ENCODE measurements around the gene DNAJC10. TPM values are rescaled to one million over a fixed set of nuclear protein-coding genes. Genes with fewer than 3 reads are reported as not detected.
"Not testable (repeated sequence)": the region's sequence is repeated elsewhere in the genome, so short reads cannot be mapped to it uniquely, and the experiment has no call there.

DNAJC10 gene
- total and polyA plus RNA-seq, 5 donors from 2014 or later, result 32.9 to 52.5 (median 47.4) TPM

GRCh38 chr2:182685559-182685958 is 30.5 kb upstream of the DNAJC10 start:
- H3K27ac ChIP-seq (ENCODE audit: insufficient read depth, low read length, poor library complexity, severe bottlenecking), result no peak overlapping the region
- Mint-ChIP-seq H3K4me1 (peaks cover 0 to 2% (median 0%) of the 10 kb centered on the region in 4 donors), H3K4me3 (no peak overlapping the region), H3K27me3 (peaks cover 18% of the 10 kb centered on the region), H3K36me3 (no peaks in the 10 kb centered on the region), H3K27ac (no peak overlapping the region), H3K9me3 (peaks cover 0 to 2% (median 0%) of the 10 kb centered on the region in 7 donors)
- no peaks in the 10 kb centered on the region for H3K9me3 ChIP-seq (ENCODE audit: control insufficient read depth in 2 of 2, low read length in 2 of 2)
- H3K27me3 ChIP-seq (ENCODE audit: control insufficient read depth, insufficient read depth, low read length), result no peaks in the 10 kb centered on the region
- H3K36me3 ChIP-seq (ENCODE audit: control insufficient read depth, insufficient read depth, low read length), result no peaks in the 10 kb centered on the region
- ATAC-seq (ENCODE audit: low read depth in 2 of 2) (no peak), DNase-seq (no peak)
- H3K4me1 ChIP-seq (ENCODE audit: control insufficient read depth, insufficient read depth, low read length, poor library complexity, severe bottlenecking), result no peaks in the 10 kb centered on the region
- no peak overlapping the region for H3K4me3 ChIP-seq (ENCODE audit: low read depth, low read length)

- H3K4me1 ChIP-seq (ENCODE audit: control insufficient read depth, insufficient read depth, low read length, poor library complexity, severe bottlenecking); H3K9me3 Mint-ChIP-seq; H3K9me3 ChIP-seq (ENCODE audit: control insufficient read depth in 2 of 2, low read length in 2 of 2); ATAC-seq (ENCODE audit: low read depth in 2 of 2); H3K4me3 Mint-ChIP-seq; H3K36me3 ChIP-seq (ENCODE audit: control insufficient read depth, insufficient read depth, low read length); H3K27ac ChIP-seq (ENCODE audit: insufficient read depth, low read length, poor library complexity, severe bottlenecking); H3K27ac Mint-ChIP-seq; H3K4me3 ChIP-seq (ENCODE audit: low read depth, low read length); H3K36me3 Mint-ChIP-seq; DNase-seq; H3K4me1 Mint-ChIP-seq; H3K27me3 ChIP-seq (ENCODE audit: control insufficient read depth, insufficient read depth, low read length): not testable (repeated sequence)
- H3K27me3 Mint-ChIP-seq, result peaks cover 12% of the 10 kb centered on the region
These were observed 29.3 kb upstream of the DNAJC10 start for GRCh38 chr2:182686763-182687162.

- no peak overlapping the region for H3K4me3 Mint-ChIP-seq
- H3K4me1 ChIP-seq (ENCODE audit: control insufficient read depth, insufficient read depth, low read length, poor library complexity, severe bottlenecking), result no peaks in the 10 kb centered on the region
- no peak overlapping the region for H3K27ac Mint-ChIP-seq
- no peaks in the 10 kb centered on the region for H3K27me3 ChIP-seq (ENCODE audit: control insufficient read depth, insufficient read depth, low read length)
- no peaks in the 10 kb centered on the region for H3K4me1 Mint-ChIP-seq
- no peaks in the 10 kb centered on the region for H3K36me3 Mint-ChIP-seq
- H3K27ac ChIP-seq (ENCODE audit: insufficient read depth, low read length, poor library complexity, severe bottlenecking), result no peak overlapping the region
- no peaks in the 10 kb centered on the region for H3K9me3 ChIP-seq (ENCODE audit: control insufficient read depth in 2 of 2, low read length in 2 of 2)
- no peaks in the 10 kb centered on the region for H3K36me3 ChIP-seq (ENCODE audit: control insufficient read depth, insufficient read depth, low read length)
- peaks cover 0 to 6% (median 0%) of the 10 kb centered on the region in 7 donors for H3K9me3 Mint-ChIP-seq
- H3K27me3 Mint-ChIP-seq, result peaks cover 15% of the 10 kb centered on the region
- DNase-seq (no peak), ATAC-seq (ENCODE audit: low read depth in 2 of 2) (no peak)
- no peak overlapping the region for H3K4me3 ChIP-seq (ENCODE audit: low read depth, low read length)
These were observed 21.9 kb upstream of the DNAJC10 start for GRCh38 chr2:182694189-182694588.

GRCh38 chr2:182695776-182696175 is 20.3 kb upstream of the DNAJC10 start:
- Histone ChIP-seq H3K36me3 (ENCODE audit: control insufficient read depth, insufficient read depth, low read length) (no peaks in the 10 kb centered on the region), H3K27me3 (ENCODE audit: control insufficient read depth, insufficient read depth, low read length) (no peaks in the 10 kb centered on the region), H3K4me3 (ENCODE audit: low read depth, low read length) (no peak overlapping the region), H3K27ac (ENCODE audit: insufficient read depth, low read length, poor library complexity, severe bottlenecking) (no peak overlapping the region), H3K9me3 (ENCODE audit: control insufficient read depth in 2 of 2, low read length in 2 of 2) (no peaks in the 10 kb centered on the region), H3K4me1 (ENCODE audit: control insufficient read depth, insufficient read depth, low read length, poor library complexity, severe bottlenecking) (no peaks in the 10 kb centered on the region)
- Mint-ChIP-seq H3K27me3 (peaks cover 15% of the 10 kb centered on the region), H3K27ac (no peak overlapping the region), H3K36me3 (no peaks in the 10 kb centered on the region), H3K4me3 (no peak overlapping the region), H3K4me1 (no peaks in the 10 kb centered on the region), H3K9me3 (peaks cover 0 to 6% (median 0%) of the 10 kb centered on the region in 7 donors)
- DNase-seq (no peak), ATAC-seq (ENCODE audit: low read depth in 2 of 2) (no peak)

- Mint-ChIP-seq H3K4me1 (no peaks in the 10 kb centered on the region), H3K27me3 (peaks cover 23% of the 10 kb centered on the region), H3K36me3 (no peaks in the 10 kb centered on the region), H3K27ac (no peak overlapping the region), H3K4me3 (no peak overlapping the region), H3K9me3 (no peaks in the 10 kb centered on the region)
- Histone ChIP-seq H3K36me3 (ENCODE audit: control insufficient read depth, insufficient read depth, low read length) (no peaks in the 10 kb centered on the region), H3K4me1 (ENCODE audit: control insufficient read depth, insufficient read depth, low read length, poor library complexity, severe bottlenecking) (no peaks in the 10 kb centered on the region), H3K27ac (ENCODE audit: insufficient read depth, low read length, poor library complexity, severe bottlenecking) (no peak overlapping the region), H3K27me3 (ENCODE audit: control insufficient read depth, insufficient read depth, low read length) (peaks cover 2% of the 10 kb centered on the region), H3K4me3 (ENCODE audit: low read depth, low read length) (no peak overlapping the region), H3K9me3 (ENCODE audit: control insufficient read depth in 2 of 2, low read length in 2 of 2) (no peaks in the 10 kb centered on the region)
- no peak for ATAC-seq (ENCODE audit: low read depth in 2 of 2)
- no peak for DNase-seq
These were observed 17.4 kb upstream of the DNAJC10 start for GRCh38 chr2:182698671-182699070.

- no peaks in the 10 kb centered on the region for H3K4me1 ChIP-seq (ENCODE audit: control insufficient read depth, insufficient read depth, low read length, poor library complexity, severe bottlenecking)
- Mint-ChIP-seq H3K27ac (no peak overlapping the region), H3K9me3 (peaks cover 0 to 3% (median 0%) of the 10 kb centered on the region in 7 donors), H3K4me1 (no peaks in the 10 kb centered on the region), H3K27me3 (peaks cover 39% of the 10 kb centered on the region), H3K36me3 (no peaks in the 10 kb centered on the region), H3K4me3 (no peak overlapping the region)
- no peak for ATAC-seq (ENCODE audit: low read depth in 2 of 2)
- no peak for DNase-seq
- peaks cover 11% of the 10 kb centered on the region for H3K27me3 ChIP-seq (ENCODE audit: control insufficient read depth, insufficient read depth, low read length)
- H3K36me3 ChIP-seq (ENCODE audit: control insufficient read depth, insufficient read depth, low read length), result no peaks in the 10 kb centered on the region
- H3K9me3 ChIP-seq (ENCODE audit: control insufficient read depth in 2 of 2, low read length in 2 of 2), result no peaks in the 10 kb centered on the region
- no peak overlapping the region for H3K27ac ChIP-seq (ENCODE audit: insufficient read depth, low read length, poor library complexity, severe bottlenecking)
- no peak overlapping the region for H3K4me3 ChIP-seq (ENCODE audit: low read depth, low read length)
These were observed 10.3 kb upstream of the DNAJC10 start for GRCh38 chr2:182705761-182706160.

- Histone ChIP-seq H3K4me1 (ENCODE audit: control insufficient read depth, insufficient read depth, low read length, poor library complexity, severe bottlenecking) (no peaks in the 10 kb centered on the region), H3K36me3 (ENCODE audit: control insufficient read depth, insufficient read depth, low read length) (no peaks in the 10 kb centered on the region), H3K4me3 (ENCODE audit: low read depth, low read length) (no peak overlapping the region), H3K9me3 (ENCODE audit: control insufficient read depth in 2 of 2, low read length in 2 of 2) (no peaks in the 10 kb centered on the region), H3K27ac (ENCODE audit: insufficient read depth, low read length, poor library complexity, severe bottlenecking) (no peak overlapping the region), H3K27me3 (ENCODE audit: control insufficient read depth, insufficient read depth, low read length) (peaks cover 16% of the 10 kb centered on the region)
- no peak overlapping the region for H3K4me3 Mint-ChIP-seq
- H3K36me3 Mint-ChIP-seq, result no peaks in the 10 kb centered on the region
- ATAC-seq (ENCODE audit: low read depth in 2 of 2) (no peak), DNase-seq (no peak)
- peaks cover 47% of the 10 kb centered on the region for H3K27me3 Mint-ChIP-seq
- no peaks in the 10 kb centered on the region for H3K4me1 Mint-ChIP-seq
- peaks cover 0 to 3% (median 0%) of the 10 kb centered on the region in 7 donors for H3K9me3 Mint-ChIP-seq
- H3K27ac Mint-ChIP-seq, result no peak overlapping the region
These were observed 9.3 kb upstream of the DNAJC10 start for GRCh38 chr2:182706751-182707150.

- Mint-ChIP-seq H3K36me3 (no peaks in the 10 kb centered on the region), H3K9me3 (peaks cover 0 to under 1% (median 0%) of the 10 kb centered on the region in 7 donors), H3K27ac (no peak overlapping the region), H3K4me3 (no peak overlapping the region), H3K27me3 (peaks cover 25% of the 10 kb centered on the region), H3K4me1 (peaks cover 0 to 5% (median 2%) of the 10 kb centered on the region in 4 donors)
- Histone ChIP-seq H3K27me3 (ENCODE audit: control insufficient read depth, insufficient read depth, low read length) (peaks cover 9% of the 10 kb centered on the region), H3K27ac (ENCODE audit: insufficient read depth, low read length, poor library complexity, severe bottlenecking) (no peak overlapping the region), H3K9me3 (ENCODE audit: control insufficient read depth in 2 of 2, low read length in 2 of 2) (no peaks in the 10 kb centered on the region), H3K4me1 (ENCODE audit: control insufficient read depth, insufficient read depth, low read length, poor library complexity, severe bottlenecking) (peaks cover 24% of the 10 kb centered on the region), H3K36me3 (ENCODE audit: control insufficient read depth, insufficient read depth, low read length) (peaks cover 2% of the 10 kb centered on the region), H3K4me3 (ENCODE audit: low read depth, low read length) (no peak overlapping the region)
- no peak for ATAC-seq (ENCODE audit: low read depth in 2 of 2)
- DNase-seq, result no peak
These were observed 2.5 kb upstream of the DNAJC10 start for GRCh38 chr2:182713601-182714000.
